Caco-2 (cell line): ENCODE results near the gene OR8D2. TPM values are rescaled to one million over a fixed set of nuclear protein-coding genes. Genes with fewer than 3 reads are reported as not detected.

Experiments used
- BruUV-seq: library from RNA; stranded (reverse); fragments of 400-500 nt; replicated peaks from 2 replicates; lab custom pipeline; 2021; lab: Mats Ljungman, UMichigan
- CTCF ChIA-PET: fragments of 300-600 bp; sonication (Branson Sonifier 250); formaldehyde crosslinking; loops from one replicate; lab custom pipeline; 2022; ENCODE audit warnings: antibody characterized with exemption; lab: Charles Lee
- POLR2A ChIA-PET: fragments of 300-600 bp; sonication (Branson Sonifier 250); formaldehyde crosslinking; loops from one replicate; lab custom pipeline; 2022; ENCODE audit warnings: antibody characterized with exemption; lab: Charles Lee
- DNase-seq, 2 experiments: peaks; one replicate each; pipeline versions ENCODE4 v3.0.0 to v3.0.0-alpha.2; 2020 to 2022
- H3K27me3 ChIP-seq: replicated peaks from 2 replicates; pipeline ENCODE4 v1.6.0; 2011; ENCODE audit warnings: low read length; ENCODE audit not compliant: control insufficient read depth, insufficient read depth
- H3K36me3 ChIP-seq: 2 replicates; pipeline ENCODE4 v1.5.1; 2011; ENCODE audit warnings: low read length; ENCODE audit not compliant: control insufficient read depth, insufficient read depth
- H3K4me1 ChIP-seq: fragments of 250-450 bp; sonication (Bioruptor Pico); 2 replicates; pipeline ENCODE4 v1.5.1; 2020; ENCODE audit warnings: mild to moderate bottlenecking
- H3K4me3 ChIP-seq: 2 replicates; pipeline ENCODE4 v1.5.1; 2011; ENCODE audit warnings: low read depth, mild to moderate bottlenecking, control low read depth, low read length
- H3K9me3 ChIP-seq: fragments of 250-450 bp; sonication (Bioruptor Pico); 2 replicates; pipeline ENCODE4 v1.5.1; 2020; ENCODE audit warnings: mild to moderate bottlenecking, moderate library complexity
- H3K27ac Mint-ChIP-seq: one replicate; pipeline ENCODE4 v1.8.0; 2022; ENCODE audit warnings: mixed read lengths; ENCODE audit not compliant: unreplicated experiment
- H3K27me3 Mint-ChIP-seq: one replicate; pipeline ENCODE4 v1.8.0; 2022; ENCODE audit warnings: mixed read lengths; ENCODE audit not compliant: insufficient read depth, unreplicated experiment
- H3K36me3 Mint-ChIP-seq: one replicate; pipeline ENCODE4 v1.8.0; 2022; ENCODE audit warnings: mild to moderate bottlenecking, mixed read lengths; ENCODE audit not compliant: insufficient read depth, unreplicated experiment
- H3K4me1 Mint-ChIP-seq: one replicate; pipeline ENCODE4 v1.8.0; 2022; ENCODE audit warnings: low read depth, mixed read lengths; ENCODE audit not compliant: unreplicated experiment
- H3K4me3 Mint-ChIP-seq: one replicate; pipeline ENCODE4 v1.8.0; 2022; ENCODE audit warnings: mild to moderate bottlenecking, moderate library complexity, mixed read lengths; ENCODE audit not compliant: unreplicated experiment
- H3K9me3 Mint-ChIP-seq: one replicate; pipeline ENCODE4 v1.8.0; 2022; ENCODE audit warnings: mixed read lengths; ENCODE audit not compliant: unreplicated experiment
- intact Hi-C: fragments of 100-400 bp; cut with micrococcal nuclease; formaldehyde crosslinking; loops from one replicate; pipeline ENCODE4 v1.10.0; 2022; ENCODE audit not compliant: unreplicated experiment
- total RNA-seq: library from RNA; stranded (reverse); gene quantifications from 2 replicates; pipeline ENCODE4 v1.2.3, GENCODE V29; 2022
- TF ChIP-seq, protein P1 (sequence below), 2 experiments: fragments of 200-600 bp in 1 of 2; IDR thresholded peaks; 1 replicate in 1 of 2; 2 replicates in 1 of 2; pipeline versions ENCODE4 v1.5.1 to v1.8.0; 2011 to 2022; ENCODE audit warnings: antibody characterized with exemption in 1 of 2, control low read depth in 1 of 2, inconsistent platforms in 1 of 2, low read depth in 1 of 2, low read length in 1 of 2, mild to moderate bottlenecking in 1 of 2, moderate library complexity in 1 of 2; ENCODE audit not compliant: insufficient read depth in 1 of 2, severe bottlenecking in 1 of 2, unreplicated experiment in 1 of 2

OR8D2 gene
- total RNA-seq, 1 experiment from 2014 or later, result not detected

DNA sequence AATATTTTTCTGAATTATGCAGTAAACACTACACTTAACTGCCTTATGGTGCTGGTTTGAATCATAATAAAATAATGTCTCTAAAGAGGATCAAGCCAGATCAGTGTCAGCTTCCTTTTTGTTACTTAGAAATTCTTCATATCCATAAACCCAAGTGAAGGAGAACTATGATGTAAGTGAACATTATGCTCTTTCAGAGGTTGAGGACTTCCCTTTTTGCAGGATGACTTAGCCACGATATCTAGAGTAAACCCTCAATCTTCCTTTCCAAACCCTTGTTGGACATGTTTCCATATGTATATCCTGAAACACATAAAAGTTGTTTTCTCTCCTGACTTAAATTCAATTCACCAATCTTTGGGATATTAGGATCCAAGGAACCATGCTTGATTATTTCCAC is 25.3 kb downstream of the OR8D2 start:
- intact Hi-C loops, result no loop called here
- no peaks in the 10 kb centered on the region for H3K27me3 ChIP-seq
- no peak for DNase-seq
- H3K36me3 Mint-ChIP-seq, result no peaks in the 10 kb centered on the region
- no peaks in the 10 kb centered on the region for H3K36me3 ChIP-seq
- H3K4me3 ChIP-seq, result no peak overlapping the region
- TF ChIP-seq, protein P1, sequence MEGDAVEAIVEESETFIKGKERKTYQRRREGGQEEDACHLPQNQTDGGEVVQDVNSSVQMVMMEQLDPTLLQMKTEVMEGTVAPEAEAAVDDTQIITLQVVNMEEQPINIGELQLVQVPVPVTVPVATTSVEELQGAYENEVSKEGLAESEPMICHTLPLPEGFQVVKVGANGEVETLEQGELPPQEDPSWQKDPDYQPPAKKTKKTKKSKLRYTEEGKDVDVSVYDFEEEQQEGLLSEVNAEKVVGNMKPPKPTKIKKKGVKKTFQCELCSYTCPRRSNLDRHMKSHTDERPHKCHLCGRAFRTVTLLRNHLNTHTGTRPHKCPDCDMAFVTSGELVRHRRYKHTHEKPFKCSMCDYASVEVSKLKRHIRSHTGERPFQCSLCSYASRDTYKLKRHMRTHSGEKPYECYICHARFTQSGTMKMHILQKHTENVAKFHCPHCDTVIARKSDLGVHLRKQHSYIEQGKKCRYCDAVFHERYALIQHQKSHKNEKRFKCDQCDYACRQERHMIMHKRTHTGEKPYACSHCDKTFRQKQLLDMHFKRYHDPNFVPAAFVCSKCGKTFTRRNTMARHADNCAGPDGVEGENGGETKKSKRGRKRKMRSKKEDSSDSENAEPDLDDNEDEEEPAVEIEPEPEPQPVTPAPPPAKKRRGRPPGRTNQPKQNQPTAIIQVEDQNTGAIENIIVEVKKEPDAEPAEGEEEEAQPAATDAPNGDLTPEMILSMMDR (IDR thresholded peaks at IDR 0.05; ENCODE audit: insufficient read depth in 1 of 2, low read depth in 1 of 2, low read length in 1 of 2, severe bottlenecking in 1 of 2, unreplicated experiment in 1 of 2), result no peak
- H3K4me1 ChIP-seq, result no peaks in the 10 kb centered on the region
- no peaks in the 10 kb centered on the region for H3K9me3 Mint-ChIP-seq
- no peaks in the 10 kb centered on the region for H3K4me1 Mint-ChIP-seq
- ChIA-PET POLR2A (no interaction called here), CTCF (no interaction called here)
- H3K27me3 Mint-ChIP-seq, result peaks cover 18% of the 10 kb centered on the region
- no peaks in the 10 kb centered on the region for H3K9me3 ChIP-seq
- BruUV-seq, result no TSS peak
- H3K27ac Mint-ChIP-seq, result no peak overlapping the region
- H3K4me3 Mint-ChIP-seq, result no peak overlapping the region

DNA sequence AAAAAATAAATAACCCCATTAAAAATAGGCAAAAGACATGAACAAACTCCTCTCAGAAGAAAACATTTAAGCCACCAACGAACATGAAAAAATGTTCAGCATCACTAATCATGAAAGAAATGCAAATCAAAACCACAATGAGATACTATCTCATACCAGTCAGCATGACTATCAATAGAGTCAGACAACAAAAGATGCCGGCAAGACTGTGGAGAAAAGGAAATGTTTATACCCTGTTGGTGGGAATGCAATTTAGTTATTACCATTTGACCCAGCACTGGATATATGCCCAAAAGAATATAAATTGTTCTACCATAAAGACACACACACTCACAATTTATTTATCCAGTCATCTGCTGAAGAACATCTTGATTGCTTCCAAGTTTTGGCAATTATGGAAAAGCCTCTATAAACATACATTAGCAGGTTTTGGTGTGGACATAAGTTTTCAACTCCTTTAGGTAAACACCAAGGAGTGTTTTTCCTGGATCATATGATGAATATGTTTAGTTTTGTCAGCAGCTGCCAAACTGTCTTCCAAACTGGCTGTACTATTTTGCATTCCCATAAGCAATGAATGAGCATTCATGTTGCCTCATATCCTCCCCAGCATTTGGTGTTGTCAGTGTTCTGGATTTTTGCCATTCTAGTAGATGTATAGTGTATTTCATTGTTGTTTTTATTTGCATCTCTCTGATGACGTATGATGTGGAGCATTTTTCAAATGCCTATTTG is 34.2 kb downstream of the OR8D2 start:
- Histone ChIP-seq H3K4me1 (no peaks in the 10 kb centered on the region), H3K36me3 (no peaks in the 10 kb centered on the region), H3K9me3 (no peaks in the 10 kb centered on the region; the same call in 1 of the 2 replicates), H3K27me3 (no peaks in the 10 kb centered on the region), H3K4me3 (no peak overlapping the region)
- Mint-ChIP-seq H3K4me3 (no peak overlapping the region), H3K4me1 (no peaks in the 10 kb centered on the region), H3K36me3 (no peaks in the 10 kb centered on the region), H3K27me3 (peaks cover 7% of the 10 kb centered on the region), H3K9me3 (peaks cover 9% of the 10 kb centered on the region), H3K27ac (no peak overlapping the region)
- TF ChIP-seq, protein P1 (IDR thresholded peaks at IDR 0.05; ENCODE audit: insufficient read depth in 1 of 2, low read depth in 1 of 2, low read length in 1 of 2, severe bottlenecking in 1 of 2, unreplicated experiment in 1 of 2), result no peak
- no TSS peak for BruUV-seq
- ChIA-PET CTCF (no interaction called here), POLR2A (no interaction called here)
- intact Hi-C loops, result no loop called here
- no peak for DNase-seq

DNA sequence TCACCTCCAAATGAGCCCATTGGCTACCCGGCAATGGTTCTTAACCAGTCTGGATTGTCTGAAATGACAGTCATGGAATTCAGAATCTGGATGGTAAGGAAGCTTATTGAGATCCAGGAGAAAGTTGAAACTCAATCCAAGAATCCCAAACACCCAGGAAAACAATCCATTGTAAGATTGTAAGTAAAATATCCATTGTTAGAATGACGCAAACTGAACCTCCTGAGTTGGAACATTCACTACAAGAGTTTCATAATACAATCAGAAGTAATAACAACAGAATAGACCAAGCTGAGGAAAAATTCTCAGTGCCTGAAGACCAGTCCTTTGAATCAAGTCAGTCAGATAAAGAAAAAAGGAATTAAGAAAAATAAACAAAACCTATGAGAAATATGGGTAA is 41.7 kb downstream of the OR8D2 start:
- Mint-ChIP-seq H3K4me3 (no peak overlapping the region), H3K27me3 (no peaks in the 10 kb centered on the region), H3K27ac (no peak overlapping the region), H3K9me3 (peaks cover 9% of the 10 kb centered on the region), H3K4me1 (peaks cover 12% of the 10 kb centered on the region), H3K36me3 (no peaks in the 10 kb centered on the region)
- TF ChIP-seq, protein P1 (IDR thresholded peaks at IDR 0.05; ENCODE audit: insufficient read depth in 1 of 2, low read depth in 1 of 2, low read length in 1 of 2, severe bottlenecking in 1 of 2, unreplicated experiment in 1 of 2), result no peak
- intact Hi-C loops, result no loop called here
- ChIA-PET POLR2A (no interaction called here), CTCF (interaction anchor here (0.7 to 1.0 kb wide), 2 partner anchors 207 to 208 kb away, joined by 3 to 18 read pairs; no protein-coding TSS in a partner anchor)
- Histone ChIP-seq H3K36me3 (no peaks in the 10 kb centered on the region), H3K4me3 (no peak overlapping the region), H3K9me3 (no peaks in the 10 kb centered on the region), H3K4me1 (peaks cover 15% of the 10 kb centered on the region), H3K27me3 (no peaks in the 10 kb centered on the region)
- DNase-seq, result no peak
- no TSS peak for BruUV-seq
